Endothelial cell of umbilical vein (primary cell): ENCODE measurements around the gene EFNA5. TPM values are rescaled to one million over a fixed set of nuclear protein-coding genes. Genes with fewer than 3 reads are reported as not detected.

Experiments
- BruUV-seq: library from RNA; stranded (reverse); fragments of 400-500 nt; replicated peaks from 2 replicates; lab custom pipeline; 2021; lab: Mats Ljungman, UMichigan
- CTCF ChIA-PET: fragments of 300-600, 350-600 bp; sonication (Branson Sonifier 250); formaldehyde crosslinking; loops from one replicate; lab custom pipeline; 2021; ENCODE audit warnings: antibody characterized with exemption, inconsistent platforms; lab: Charles Lee
- POLR2A ChIA-PET: fragments of 300-600, 350-600 bp; sonication (Branson Sonifier 250); formaldehyde crosslinking; loops from one replicate; lab custom pipeline; 2021; ENCODE audit warnings: antibody characterized with exemption, inconsistent platforms; lab: Charles Lee
- DNase-seq: peaks from one replicate; pipeline ENCODE4 v3.0.0-alpha.2; 2011; ENCODE audit warnings: low read depth, low spot score
- FAIRE-seq: peaks from 2 replicates; lab custom pipeline; 2011; peaks lifted over from hg19 to GRCh38; lab: Jason Lieb, UNC
- H2AFZ ChIP-seq: 2 replicates; pipeline ENCODE4 v1.6.0; 2012; ENCODE audit warnings: low read depth, low read length, control low read depth, inconsistent platforms
- H3K27ac ChIP-seq: 2 replicates; pipeline ENCODE4 v1.5.1; 2011; ENCODE audit warnings: low read depth, mild to moderate bottlenecking, control low read depth, low read length, moderate library complexity; ENCODE audit not compliant: insufficient read depth
- H3K27me3 ChIP-seq, 2 experiments: 2 replicates each; pipeline versions ENCODE4 v1.6.0 to v1.6.1; 2011; ENCODE audit warnings: low read length in 2 of 2, mixed read lengths in 1 of 2; ENCODE audit not compliant: control insufficient read depth in 2 of 2, insufficient read depth in 2 of 2
- H3K36me3 ChIP-seq, 2 experiments: 2 replicates in 1 of 2; 3 replicates in 1 of 2; pipeline ENCODE4 v1.5.1; 2011; ENCODE audit warnings: low read length in 2 of 2, mild to moderate bottlenecking in 1 of 2, moderate library complexity in 1 of 2; ENCODE audit not compliant: control insufficient read depth in 2 of 2, insufficient read depth in 2 of 2; ENCODE audit errors: extremely low read depth in 1 of 2
- H3K4me1 ChIP-seq: 3 replicates; pipeline ENCODE4 v1.5.1; 2011; ENCODE audit warnings: mild to moderate bottlenecking, low read length; ENCODE audit not compliant: control insufficient read depth, insufficient read depth; ENCODE audit errors: extremely low read depth
- H3K4me2 ChIP-seq: 2 replicates; pipeline ENCODE4 v1.6.1; 2011; ENCODE audit warnings: low read length, control low read depth, mixed read lengths; ENCODE audit not compliant: insufficient read depth
- H3K4me3 ChIP-seq, 3 experiments: fragments of 200-600 bp in 1 of 3; sonication (generic), shearing (Covaris generic) in 1 of 3; replicated peaks in 1 of 3; 2 replicates each; pipeline ENCODE4 v1.5.1; 2011 to 2016; ENCODE audit warnings: control low read depth in 3 of 3, low read length in 3 of 3, mild to moderate bottlenecking in 2 of 3, inconsistent platforms in 1 of 3, low read depth in 1 of 3, moderate library complexity in 1 of 3; ENCODE audit not compliant: insufficient read depth in 1 of 3
- H3K79me2 ChIP-seq: 2 replicates; pipeline ENCODE4 v1.6.0; 2012; ENCODE audit warnings: low read length, inconsistent platforms; ENCODE audit not compliant: control insufficient read depth, insufficient read depth
- H3K9ac ChIP-seq: replicated peaks from 2 replicates; pipeline ENCODE3; 2011; ENCODE audit warnings: low read length, control low read depth; ENCODE audit not compliant: insufficient read depth; ENCODE audit errors: extremely low read depth
- H3K9me1 ChIP-seq: replicated peaks from 3 replicates; pipeline ENCODE4 v1.6.0; 2011; ENCODE audit warnings: mild to moderate bottlenecking, low read length; ENCODE audit not compliant: control insufficient read depth, insufficient read depth; ENCODE audit errors: extremely low read depth
- H3K9me3 ChIP-seq: replicated peaks from 2 replicates; pipeline ENCODE4 v1.5.1; 2012; ENCODE audit warnings: low read length, inconsistent platforms; ENCODE audit not compliant: control insufficient read depth, insufficient read depth
- H4K20me1 ChIP-seq: replicated peaks from 2 replicates; pipeline ENCODE3; 2011; ENCODE audit warnings: mild to moderate bottlenecking, low read length; ENCODE audit not compliant: control insufficient read depth, insufficient read depth; ENCODE audit errors: extremely low read depth
- EZH2 ChIP-seq: IDR thresholded peaks from 2 replicates; pipeline ENCODE4 v1.6.1; 2012; ENCODE audit warnings: borderline replicate concordance, low read depth, mild to moderate bottlenecking, moderate library complexity, low read length, inconsistent platforms; ENCODE audit not compliant: severe bottlenecking
- GATA2 ChIP-seq: IDR thresholded peaks from 2 replicates; pipeline ENCODE4 v1.7.0; 2011; ENCODE audit warnings: low read depth, mild to moderate bottlenecking, moderate library complexity, mixed read lengths, low read length; ENCODE audit not compliant: insufficient read length, insufficient read depth
- dilution Hi-C: fragments of 300-500 bp; cut with MboI; formaldehyde crosslinking; loops from one replicate; pipeline ENCODE4 v1.15.0; 2019; ENCODE audit warnings: low sequenced_read_pairs; ENCODE audit not compliant: extremely low pct_ligation_motif_present
- intact Hi-C: fragments of 100-400 bp; cut with micrococcal nuclease; formaldehyde crosslinking; loops from one replicate; pipeline ENCODE4 v1.10.0; 2022
- polyA plus RNA-seq, 4 experiments: library from polyadenylated mRNA; depleted of rRNA in 3 of 4; stranded (reverse) in 3 of 4; unstranded in 1 of 4; fragments of >200 nt; gene quantifications; 2 replicates each; pipeline versions ENCODE4 v1.2.1 to v1.2.3, GENCODE V29; 2011 to 2012; ENCODE audit warnings: missing spikeins in 1 of 4
- total RNA-seq: library from RNA; stranded (reverse); gene quantifications from 2 replicates; pipeline ENCODE4 v1.2.3, GENCODE V29; 2021
- TF ChIP-seq, protein P1 (sequence below), 2 donors: IDR thresholded peaks; 1 replicate in 1 of 2; 2 replicates in 1 of 2; pipeline ENCODE4 v1.5.1; 2011; ENCODE audit warnings: low read length in 2 of 2, mild to moderate bottlenecking in 2 of 2, moderate library complexity in 2 of 2, control low read depth in 1 of 2, inconsistent platforms in 1 of 2, low read depth in 1 of 2; ENCODE audit not compliant: insufficient read depth in 1 of 2; ENCODE audit errors: extremely low read depth in 1 of 2
- TF ChIP-seq, protein P2 (sequence below): IDR thresholded peaks from 2 replicates; pipeline ENCODE4 v1.6.1; 2011; ENCODE audit not compliant: insufficient read depth, insufficient read length

The EFNA5 gene
- total and polyA plus RNA-seq, 2 donors (not counting 3 experiments of a cell fraction or from before 2014, with no cell fraction given) = 13.6 to 22.1 TPM

DNA sequence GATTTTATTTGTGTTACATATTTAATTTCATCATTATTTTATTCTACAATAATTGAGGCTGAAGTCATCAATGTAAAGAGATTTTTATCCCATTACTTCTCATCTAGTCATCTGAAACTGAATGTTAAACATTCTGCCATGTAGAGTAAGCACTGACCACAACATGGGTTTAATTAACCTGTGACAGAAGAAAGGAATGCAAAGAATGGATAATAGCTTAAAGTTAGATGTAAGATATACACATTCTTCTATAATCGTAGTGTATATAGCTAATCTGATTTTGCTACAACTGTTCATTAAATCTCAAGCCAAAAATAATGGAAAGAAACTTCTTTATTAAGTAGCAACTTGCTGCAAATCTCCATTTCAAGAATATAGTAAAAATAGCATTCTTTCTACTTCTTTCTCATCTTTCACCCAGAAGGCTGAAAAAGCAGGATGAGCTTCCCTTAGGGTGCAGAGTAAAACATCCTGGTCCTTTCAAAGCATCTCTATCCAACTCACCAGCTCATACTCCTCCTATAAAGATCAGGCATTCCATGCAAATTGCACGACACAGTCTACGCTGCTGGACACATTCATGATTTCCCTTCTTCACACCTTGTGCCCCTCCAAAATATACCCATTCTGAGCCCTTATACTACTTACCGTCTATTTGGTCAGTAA, 115.2 kb downstream of the EFNA5 start:
- Histone ChIP-seq H3K9me1 (no peaks in the 10 kb centered on the region), H2AFZ (no peak overlapping the region), H3K79me2 (no peaks in the 10 kb centered on the region), H3K4me1 (no peaks in the 10 kb centered on the region), H3K27ac (no peak overlapping the region), H3K4me3 (no peak overlapping the region), H3K27me3 (no peaks in the 10 kb centered on the region), H4K20me1 (no peaks in the 10 kb centered on the region), H3K36me3 (no peaks in the 10 kb centered on the region), H3K9me3 (no peaks in the 10 kb centered on the region), H3K9ac (no peak overlapping the region), H3K4me2 (no peak overlapping the region)
- intact Hi-C loops (no loop called here), dilution Hi-C loops (no loop called here)
- BruUV-seq = no TSS peak
- POLR2A ChIA-PET = interaction anchor here (0.6 kb wide), 1 partner anchor 432 kb away, joined by 3 read pairs; no protein-coding TSS in a partner anchor
- TF ChIP-seq GATA2 (no peak), EZH2 (no peak)
- TF ChIP-seq, protein P1, sequence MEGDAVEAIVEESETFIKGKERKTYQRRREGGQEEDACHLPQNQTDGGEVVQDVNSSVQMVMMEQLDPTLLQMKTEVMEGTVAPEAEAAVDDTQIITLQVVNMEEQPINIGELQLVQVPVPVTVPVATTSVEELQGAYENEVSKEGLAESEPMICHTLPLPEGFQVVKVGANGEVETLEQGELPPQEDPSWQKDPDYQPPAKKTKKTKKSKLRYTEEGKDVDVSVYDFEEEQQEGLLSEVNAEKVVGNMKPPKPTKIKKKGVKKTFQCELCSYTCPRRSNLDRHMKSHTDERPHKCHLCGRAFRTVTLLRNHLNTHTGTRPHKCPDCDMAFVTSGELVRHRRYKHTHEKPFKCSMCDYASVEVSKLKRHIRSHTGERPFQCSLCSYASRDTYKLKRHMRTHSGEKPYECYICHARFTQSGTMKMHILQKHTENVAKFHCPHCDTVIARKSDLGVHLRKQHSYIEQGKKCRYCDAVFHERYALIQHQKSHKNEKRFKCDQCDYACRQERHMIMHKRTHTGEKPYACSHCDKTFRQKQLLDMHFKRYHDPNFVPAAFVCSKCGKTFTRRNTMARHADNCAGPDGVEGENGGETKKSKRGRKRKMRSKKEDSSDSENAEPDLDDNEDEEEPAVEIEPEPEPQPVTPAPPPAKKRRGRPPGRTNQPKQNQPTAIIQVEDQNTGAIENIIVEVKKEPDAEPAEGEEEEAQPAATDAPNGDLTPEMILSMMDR (IDR thresholded peaks at IDR 0.05; ENCODE audit: extremely low read depth in 1 of 2, insufficient read depth in 1 of 2, low read depth in 1 of 2, low read length in 2 of 2) = no peak
- TF ChIP-seq, protein P2, sequence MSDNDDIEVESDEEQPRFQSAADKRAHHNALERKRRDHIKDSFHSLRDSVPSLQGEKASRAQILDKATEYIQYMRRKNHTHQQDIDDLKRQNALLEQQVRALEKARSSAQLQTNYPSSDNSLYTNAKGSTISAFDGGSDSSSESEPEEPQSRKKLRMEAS = no peak
- FAIRE-seq = no peak
- DNase-seq = no peak
- CTCF ChIA-PET = interaction anchor here (1.2 to 1.4 kb wide), 2 partner anchors 12 to 16 kb away, joined by 3 to 7 read pairs; no protein-coding TSS in a partner anchor
